Mesendoderm (in vitro differentiated cells): Measurements from ENCODE around the gene CAMKMT.

Source experiments
- DNase-seq: peaks from one replicate; pipeline ENCODE4 v3.0.0; 2013
- H2AK5ac ChIP-seq: 2 replicates; pipeline ENCODE4 v1.6.1; 2013; ENCODE audit warnings: low read length, inconsistent platforms
- H2BK120ac ChIP-seq: 2 replicates; pipeline ENCODE4 v1.6.1; 2013; ENCODE audit warnings: low read depth, mild to moderate bottlenecking, low read length, moderate library complexity, mixed read lengths
- H2BK15ac ChIP-seq: replicated peaks from 2 replicates; pipeline ENCODE4 v1.6.1; 2013; ENCODE audit warnings: low read depth, mild to moderate bottlenecking, moderate library complexity
- H2BK5ac ChIP-seq: 2 replicates; pipeline ENCODE4 v1.6.1; 2013; ENCODE audit warnings: low read length, inconsistent platforms
- H3K18ac ChIP-seq: 2 replicates; pipeline ENCODE4 v1.6.1; 2013; ENCODE audit warnings: mild to moderate bottlenecking, low read length, mixed read lengths
- H3K23ac ChIP-seq: one replicate; pipeline ENCODE4 v1.6.1; 2013; ENCODE audit warnings: low read length
- H3K27ac ChIP-seq: 2 replicates; pipeline ENCODE4 v1.5.1; 2013; ENCODE audit warnings: low read depth, mild to moderate bottlenecking, inconsistent platforms, low read length, moderate library complexity
- H3K27me3 ChIP-seq: 2 replicates; pipeline ENCODE4 v1.6.1; 2013; ENCODE audit warnings: low read length, control low read depth, mild to moderate bottlenecking, inconsistent platforms; ENCODE audit not compliant: insufficient read depth, poor library complexity
- H3K36me3 ChIP-seq: 2 replicates; pipeline ENCODE4 v1.6.1; 2013; ENCODE audit warnings: low read length, inconsistent platforms; ENCODE audit not compliant: control insufficient read depth, insufficient read depth
- H3K4ac ChIP-seq: one replicate; pipeline ENCODE4 v1.6.1; 2013; ENCODE audit warnings: low read depth, mild to moderate bottlenecking, low read length, moderate library complexity
- H3K4me1 ChIP-seq: 2 replicates; pipeline ENCODE4 v1.6.1; 2013; ENCODE audit warnings: low read depth, low read length, inconsistent platforms; ENCODE audit not compliant: control insufficient read depth
- H3K4me2 ChIP-seq: 2 replicates; pipeline ENCODE4 v1.6.1; 2013; ENCODE audit warnings: low read length
- H3K4me3 ChIP-seq: 2 replicates; pipeline ENCODE4 v1.5.1; 2013; ENCODE audit warnings: mild to moderate bottlenecking, low read length
- H3K56ac ChIP-seq: one replicate; pipeline ENCODE4 v1.6.1; 2013; ENCODE audit warnings: low read length
- H3K79me1 ChIP-seq: 2 replicates; pipeline ENCODE4 v1.6.1; 2013; ENCODE audit warnings: low read length, inconsistent platforms
- H3K79me2 ChIP-seq: 2 replicates; pipeline ENCODE4 v1.6.1; 2013; ENCODE audit warnings: mild to moderate bottlenecking, low read length; ENCODE audit not compliant: control insufficient read depth, insufficient read depth
- H3K9ac ChIP-seq: 2 replicates; pipeline ENCODE4 v1.6.1; 2013; ENCODE audit warnings: low read length, inconsistent platforms
- H4K5ac ChIP-seq: one replicate; pipeline ENCODE4 v1.6.1; 2013; ENCODE audit warnings: low read length
- H4K8ac ChIP-seq: one replicate; pipeline ENCODE4 v1.6.1; 2013; ENCODE audit warnings: low read depth, mild to moderate bottlenecking, control low read depth, low read length, moderate library complexity
- WGBS: extraction: QIAGEN DNeasy Blood & Tissue Kit; methylation state at CpG from one replicate; pipeline ENCODE4 v1.1.7; 2013; ENCODE audit warnings: low lambda C conversion rate, missing lambda C conversion rate; ENCODE audit not compliant: insufficient coverage; ENCODE audit errors: extremely low coverage; 5-methylcytosine and 5-hydroxymethylcytosine counted together

Gene CAMKMT

GRCh38 chr2:44456946-44457345, 95.2 kb downstream of the CAMKMT start:
- H2BK120ac ChIP-seq, result no peak overlapping the region
- no peak overlapping the region for H2BK5ac ChIP-seq
- no peak overlapping the region for H2BK15ac ChIP-seq
- no peaks in the 10 kb centered on the region for H3K79me1 ChIP-seq
- H3K4me3 ChIP-seq, result no peak overlapping the region
- no peak overlapping the region for H3K27ac ChIP-seq
- no peak overlapping the region for H3K18ac ChIP-seq
- no peak overlapping the region for H2AK5ac ChIP-seq
- no peak overlapping the region for H3K56ac ChIP-seq
- H3K23ac ChIP-seq, result no peak overlapping the region
- H3K4me2 ChIP-seq, result no peak overlapping the region
- H3K79me2 ChIP-seq, result no peaks in the 10 kb centered on the region
- H4K5ac ChIP-seq, result no peak overlapping the region
- no peak overlapping the region for H4K8ac ChIP-seq
- H3K36me3 ChIP-seq, result no peaks in the 10 kb centered on the region
- no peak for DNase-seq
- H3K9ac ChIP-seq, result no peak overlapping the region
- peaks cover 1% of the 10 kb centered on the region for H3K4me1 ChIP-seq
- H3K27me3 ChIP-seq, result no peaks in the 10 kb centered on the region
- H3K4ac ChIP-seq, result no peak overlapping the region

GRCh38 chr2:44459739-44460138, 98.0 kb downstream of the CAMKMT start:
- Histone ChIP-seq H3K79me1 (no peaks in the 10 kb centered on the region), H3K9ac (no peak overlapping the region), H3K4me1 (peaks cover 1% of the 10 kb centered on the region), H2BK15ac (no peak overlapping the region), H4K5ac (no peak overlapping the region), H3K4me3 (no peak overlapping the region), H3K23ac (no peak overlapping the region), H2BK5ac (no peak overlapping the region), H3K4ac (peak overlapping the region; percentile 16), H2BK120ac (no peak overlapping the region), H3K27ac (no peak overlapping the region), H4K8ac (no peak overlapping the region), H3K79me2 (no peaks in the 10 kb centered on the region), H3K18ac (no peak overlapping the region), H3K27me3 (no peaks in the 10 kb centered on the region), H2AK5ac (no peak overlapping the region), H3K56ac (no peak overlapping the region), H3K36me3 (no peaks in the 10 kb centered on the region), H3K4me2 (no peak overlapping the region)
- DNase-seq, result peak; percentile 68
- WGBS, result no CpG with 5 or more reads among the region's 1 CpG

- Histone ChIP-seq H3K79me2 (no peaks in the 10 kb centered on the region), H3K36me3 (no peaks in the 10 kb centered on the region), H4K5ac (no peak overlapping the region), H2BK15ac (no peak overlapping the region), H4K8ac (no peak overlapping the region), H3K4me3 (no peak overlapping the region), H3K27me3 (no peaks in the 10 kb centered on the region), H3K23ac (no peak overlapping the region), H3K27ac (no peak overlapping the region), H3K9ac (no peak overlapping the region), H3K56ac (no peak overlapping the region), H3K4ac (no peak overlapping the region), H3K79me1 (no peaks in the 10 kb centered on the region), H3K18ac (peak overlapping the region; percentile 7), H3K4me2 (no peak overlapping the region), H3K4me1 (peaks cover 1% of the 10 kb centered on the region), H2BK5ac (no peak overlapping the region), H2AK5ac (no peak overlapping the region), H2BK120ac (peak overlapping the region; percentile 74)
- peak; percentile 93 for DNase-seq
- WGBS, result no CpG with 5 or more reads among the region's 3 CpGs
These were observed 101.4 kb downstream of the CAMKMT start for GRCh38 chr2:44462934-44463849.

GRCh38 chr2:44464437-44464836, 102.7 kb downstream of the CAMKMT start:
- H4K5ac ChIP-seq, result no peak overlapping the region
- H3K4me1 ChIP-seq, result peaks cover 1% of the 10 kb centered on the region
- H2BK15ac ChIP-seq, result no peak overlapping the region
- H3K56ac ChIP-seq, result no peak overlapping the region
- H4K8ac ChIP-seq, result no peak overlapping the region
- no peak overlapping the region for H3K4ac ChIP-seq
- no peak overlapping the region for H3K18ac ChIP-seq
- no peak overlapping the region for H3K9ac ChIP-seq
- no peak overlapping the region for H2AK5ac ChIP-seq
- H3K27me3 ChIP-seq, result no peaks in the 10 kb centered on the region
- no peak overlapping the region for H2BK5ac ChIP-seq
- H3K4me2 ChIP-seq, result no peak overlapping the region
- no CpG with 5 or more reads among the region's 1 CpG for WGBS
- H3K79me2 ChIP-seq, result no peaks in the 10 kb centered on the region
- no peaks in the 10 kb centered on the region for H3K79me1 ChIP-seq
- no peaks in the 10 kb centered on the region for H3K36me3 ChIP-seq
- no peak for DNase-seq
- no peak overlapping the region for H3K27ac ChIP-seq
- H3K23ac ChIP-seq, result no peak overlapping the region
- H2BK120ac ChIP-seq, result no peak overlapping the region
- no peak overlapping the region for H3K4me3 ChIP-seq

- no peaks in the 10 kb centered on the region for H3K36me3 ChIP-seq
- H3K27me3 ChIP-seq, result no peaks in the 10 kb centered on the region
- no peak for DNase-seq
- H3K18ac ChIP-seq, result no peak overlapping the region
- H4K5ac ChIP-seq, result no peak overlapping the region
- no peak overlapping the region for H2BK120ac ChIP-seq
- H2BK5ac ChIP-seq, result no peak overlapping the region
- no peak overlapping the region for H3K27ac ChIP-seq
- no peak overlapping the region for H4K8ac ChIP-seq
- H3K56ac ChIP-seq, result no peak overlapping the region
- no peaks in the 10 kb centered on the region for H3K4me1 ChIP-seq
- H3K9ac ChIP-seq, result no peak overlapping the region
- H3K79me2 ChIP-seq, result no peaks in the 10 kb centered on the region
- H3K4ac ChIP-seq, result no peak overlapping the region
- no peak overlapping the region for H3K4me2 ChIP-seq
- no peaks in the 10 kb centered on the region for H3K79me1 ChIP-seq
- no peak overlapping the region for H2AK5ac ChIP-seq
- H3K4me3 ChIP-seq, result no peak overlapping the region
- no peak overlapping the region for H2BK15ac ChIP-seq
- no peak overlapping the region for H3K23ac ChIP-seq
These were observed 108.4 kb downstream of the CAMKMT start for GRCh38 chr2:44470151-44470550.
